ENCODE data around the gene SCLY.
"Not testable (repeated sequence)": the region's sequence is repeated elsewhere in the genome, so short reads cannot be mapped to it uniquely, and the experiment has no call there.

SCLY gene, protein sequence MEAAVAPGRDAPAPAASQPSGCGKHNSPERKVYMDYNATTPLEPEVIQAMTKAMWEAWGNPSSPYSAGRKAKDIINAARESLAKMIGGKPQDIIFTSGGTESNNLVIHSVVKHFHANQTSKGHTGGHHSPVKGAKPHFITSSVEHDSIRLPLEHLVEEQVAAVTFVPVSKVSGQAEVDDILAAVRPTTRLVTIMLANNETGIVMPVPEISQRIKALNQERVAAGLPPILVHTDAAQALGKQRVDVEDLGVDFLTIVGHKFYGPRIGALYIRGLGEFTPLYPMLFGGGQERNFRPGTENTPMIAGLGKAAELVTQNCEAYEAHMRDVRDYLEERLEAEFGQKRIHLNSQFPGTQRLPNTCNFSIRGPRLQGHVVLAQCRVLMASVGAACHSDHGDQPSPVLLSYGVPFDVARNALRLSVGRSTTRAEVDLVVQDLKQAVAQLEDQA

GRCh38 chr2:238060542-238061314 is at the start of gene SCLY:
TSS of gene SCLY (plus strand) at chr2:238061001. CDS start at chr2:238061055, 54 bp downstream.
- DNase-seq = peak; percentile 64

DNA sequence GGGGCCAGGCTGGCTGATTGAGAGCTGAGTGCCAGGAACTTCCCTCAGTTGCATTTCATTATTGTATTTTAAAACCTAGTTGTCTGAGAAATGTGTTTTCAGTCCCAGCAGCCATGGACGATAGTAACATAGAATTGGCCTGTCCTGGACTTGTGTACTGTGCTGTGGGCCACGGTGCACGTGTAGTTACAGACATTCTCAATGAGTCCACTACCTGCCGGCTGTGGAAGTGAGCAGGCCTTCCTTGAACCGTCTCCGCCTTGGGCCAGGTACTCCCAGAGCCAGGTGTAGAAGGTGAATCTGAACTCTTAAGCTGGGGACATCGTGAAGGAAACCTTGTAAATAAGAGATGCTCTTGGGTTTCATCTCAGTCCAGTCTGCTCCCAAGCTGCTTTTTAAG is 47.0 kb upstream of the SCLY start:
- DNase-seq = no peak

DNA sequence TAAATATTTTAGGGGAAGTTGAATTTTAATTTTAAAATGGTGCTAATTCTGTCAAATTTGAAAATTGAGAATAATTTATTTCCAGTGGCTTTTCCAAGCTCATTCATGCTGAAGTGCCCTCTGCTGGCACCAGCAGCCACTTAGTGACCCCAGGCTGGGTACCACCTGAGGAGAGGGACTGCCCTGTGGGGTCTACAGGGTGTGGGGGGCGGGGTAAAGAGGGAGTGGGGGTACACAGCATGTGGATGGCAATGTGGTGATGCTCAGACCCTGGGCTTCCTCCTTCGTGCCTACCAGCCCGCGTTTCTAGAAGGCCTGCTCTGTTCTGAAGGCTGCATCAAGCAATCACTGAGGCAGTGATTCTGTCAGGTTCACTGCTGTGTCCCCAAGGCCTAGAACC is 45.1 kb upstream of the SCLY start:
- DNase-seq = no peak

DNA sequence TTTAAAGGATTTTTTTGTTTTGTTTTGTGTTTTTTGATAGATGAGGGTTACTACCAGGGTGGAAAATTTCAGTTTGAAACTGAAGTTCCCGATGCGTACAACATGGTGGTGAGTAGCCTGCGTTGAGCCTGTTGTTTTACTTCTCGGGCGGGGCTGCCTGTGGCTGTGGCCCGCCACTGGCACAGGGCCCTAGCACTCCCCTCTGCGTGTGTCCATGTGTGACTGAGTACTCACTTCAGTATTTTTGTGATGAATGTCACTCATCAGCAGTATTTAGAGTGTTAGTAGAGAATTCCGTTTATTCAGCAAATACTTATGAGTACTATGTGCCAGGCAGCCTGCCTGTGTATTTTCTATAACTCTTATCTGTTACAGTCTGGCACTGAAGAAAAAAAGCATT is 44.3 kb upstream of the SCLY start:
- DNase-seq = no peak

GRCh38 chr2:238019962-238020361 is 40.8 kb upstream of the SCLY start:
- no peak for DNase-seq

DNA sequence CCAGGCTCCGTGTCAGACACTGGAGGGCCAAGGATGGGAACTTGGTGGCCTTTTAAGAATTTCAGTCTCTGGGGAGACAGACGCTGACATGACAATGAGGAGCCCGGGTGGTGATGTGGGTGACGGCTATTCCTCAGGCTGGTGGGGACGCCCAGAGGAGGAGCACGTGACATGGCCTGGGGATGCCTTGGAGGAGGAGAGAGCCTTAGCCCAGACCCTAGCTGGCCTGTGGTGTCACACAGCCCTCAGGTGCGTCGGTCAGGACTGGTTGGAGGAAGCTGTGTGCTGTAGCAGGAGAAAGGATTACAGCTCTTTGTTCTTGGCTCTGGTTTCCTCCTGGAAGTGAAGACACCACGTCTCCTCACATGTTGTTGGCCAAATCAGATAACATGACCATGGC is 40.0 kb upstream of the SCLY start:
- DNase-seq = no peak

DNA sequence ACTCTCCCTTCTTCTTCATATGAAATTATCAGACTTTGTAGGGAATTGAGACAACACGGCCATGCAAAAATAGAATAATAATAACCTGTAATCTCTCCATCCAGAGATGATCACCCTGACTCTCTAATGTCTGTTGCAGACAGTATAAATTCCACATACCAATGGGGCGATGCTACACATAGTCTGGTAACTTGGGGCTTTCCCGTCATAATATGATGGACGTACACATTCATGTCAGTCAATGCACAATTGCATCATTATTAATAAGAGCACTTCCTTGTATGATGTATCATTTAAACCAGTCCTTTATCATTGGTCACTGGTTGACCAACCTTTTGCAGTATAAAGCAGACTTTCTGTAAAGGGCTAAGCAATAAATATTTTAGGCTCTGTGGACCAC is 39.5 kb upstream of the SCLY start:
- DNase-seq = no peak

GRCh38 chr2:238022594-238023157 is 38.1 kb upstream of the SCLY start:
- no peak for DNase-seq

- no peak for DNase-seq
These were observed 37.2 kb upstream of the SCLY start for GRCh38 chr2:238023608-238024007.

- DNase-seq = no peak
These were observed 35.8 kb upstream of the SCLY start for GRCh38 chr2:238024986-238025385.

- DNase-seq = no peak
These were observed 35.0 kb upstream of the SCLY start for GRCh38 chr2:238025741-238026360.

DNA sequence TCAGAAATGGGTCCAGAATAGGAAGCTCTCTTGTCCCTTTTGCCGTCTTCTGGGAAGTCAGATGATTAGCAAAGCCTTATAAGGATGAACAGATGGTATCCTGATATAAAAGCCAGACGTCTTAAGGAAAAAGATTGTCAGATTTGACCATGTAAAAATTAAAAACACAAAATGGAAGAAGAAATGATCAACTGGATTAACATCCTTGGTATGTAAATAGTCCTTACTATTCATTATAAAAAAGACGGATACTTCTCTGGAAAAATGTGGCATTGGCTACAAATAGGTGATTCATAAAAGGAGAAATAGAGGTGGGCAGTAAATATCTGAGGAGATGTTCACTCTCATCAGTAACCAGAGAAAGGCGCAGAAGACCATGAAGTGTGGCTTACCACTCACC is 33.7 kb upstream of the SCLY start:
- DNase-seq = no peak

GRCh38 chr2:238027591-238028415 is 33.0 kb upstream of the SCLY start:
- no peak for DNase-seq

DNA sequence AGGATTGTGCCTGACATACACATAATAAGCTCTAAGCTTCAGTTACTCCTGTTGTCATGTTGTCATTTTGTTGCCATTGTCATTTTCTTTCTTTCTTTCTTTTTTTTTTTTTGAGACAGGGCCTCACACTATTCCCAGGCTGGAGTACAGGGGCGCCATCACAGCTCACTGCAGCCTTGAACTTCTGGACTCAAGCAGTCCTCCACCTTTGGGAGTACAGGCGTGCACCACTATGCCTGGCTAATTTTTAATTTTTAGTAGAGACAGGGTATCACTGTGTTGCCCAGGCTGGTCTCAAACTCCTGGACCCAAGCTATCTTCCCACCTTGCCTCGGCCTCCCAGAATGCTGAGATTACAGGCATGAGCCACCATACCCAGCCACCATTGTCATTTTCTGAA is 30.9 kb upstream of the SCLY start:
- no peak for DNase-seq

DNA sequence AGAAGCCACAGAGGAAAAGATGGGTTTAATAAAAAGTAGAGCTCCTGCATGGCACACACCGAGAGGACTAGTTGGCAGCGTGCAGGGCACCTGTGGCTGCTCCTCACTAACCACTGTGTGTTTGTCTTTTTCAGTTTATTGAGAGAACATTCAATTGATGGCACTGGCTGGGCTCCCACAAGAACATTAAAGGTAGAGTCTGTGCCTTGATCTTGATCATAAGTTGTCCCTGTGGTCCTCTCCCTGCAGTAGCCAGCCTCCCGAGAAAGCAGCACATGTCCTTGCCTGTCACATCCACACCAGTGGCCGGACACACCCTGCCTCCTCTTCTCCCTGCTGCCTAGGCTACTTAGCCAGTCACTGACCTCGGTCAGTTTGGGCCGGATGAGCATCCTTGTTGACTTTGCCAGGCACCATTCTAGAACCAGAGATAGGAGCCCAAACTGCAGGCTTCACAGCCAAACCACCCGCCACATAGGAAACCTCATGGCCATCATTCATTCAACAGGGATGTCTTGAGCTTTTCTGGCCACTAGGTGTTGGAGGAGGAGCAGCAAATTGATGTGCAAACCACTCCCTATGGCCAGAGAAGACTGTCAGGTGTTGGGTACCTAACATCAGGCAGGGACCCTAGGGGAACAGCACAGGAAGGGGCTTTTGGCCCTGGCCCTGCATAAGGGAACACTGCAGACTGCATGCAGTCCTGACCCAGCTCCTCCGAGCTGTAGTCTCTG is 30.2 kb upstream of the SCLY start:
- DNase-seq = no peak

- DNase-seq = no peak
These were observed 29.1 kb upstream of the SCLY start for GRCh38 chr2:238031751-238032150.

- DNase-seq = no peak
These were observed 28.0 kb upstream of the SCLY start for GRCh38 chr2:238032755-238033337.

GRCh38 chr2:238033991-238034390 is 26.8 kb upstream of the SCLY start:
- DNase-seq = not testable (repeated sequence)

DNA sequence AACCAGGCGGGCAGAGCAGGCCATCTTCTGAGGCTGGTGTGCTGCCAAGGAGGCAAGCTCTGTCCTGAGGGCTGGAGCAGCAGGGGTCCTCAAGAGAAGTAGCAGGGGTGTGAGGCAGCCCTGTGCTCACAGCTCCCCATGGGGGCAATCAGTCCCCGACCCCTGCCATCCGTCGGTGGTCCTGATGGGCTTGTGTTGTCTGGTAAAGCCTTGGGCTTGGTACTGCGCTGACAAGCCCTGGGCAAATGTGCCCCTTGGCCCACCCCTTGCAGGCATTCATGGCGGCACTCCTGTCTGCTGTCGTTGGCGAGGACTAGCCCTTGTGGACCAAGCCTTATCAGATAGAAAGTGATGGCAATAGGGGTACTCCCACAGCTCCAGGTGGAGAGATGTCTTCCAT is 22.6 kb upstream of the SCLY start:
- no peak for DNase-seq

DNA sequence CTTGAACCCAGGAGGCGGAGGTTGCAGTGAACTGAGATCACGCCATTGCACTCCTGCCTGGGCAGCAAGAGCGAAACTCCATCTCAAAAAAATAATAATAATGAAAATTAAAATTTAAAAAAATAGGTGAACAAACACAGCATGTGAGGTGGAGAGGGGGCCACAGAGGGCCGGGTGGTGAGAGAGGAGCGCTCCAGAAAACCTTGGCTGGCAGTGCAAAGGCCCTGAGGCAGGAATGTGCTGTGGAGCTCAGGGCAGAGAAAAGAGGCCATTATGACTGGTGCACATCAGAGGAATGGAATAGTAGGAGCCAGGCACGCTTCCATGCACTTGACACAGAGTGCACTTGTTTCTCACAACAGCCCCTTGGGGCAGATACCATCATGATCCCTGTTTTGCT is 21.6 kb upstream of the SCLY start:
- DNase-seq = no peak

DNA sequence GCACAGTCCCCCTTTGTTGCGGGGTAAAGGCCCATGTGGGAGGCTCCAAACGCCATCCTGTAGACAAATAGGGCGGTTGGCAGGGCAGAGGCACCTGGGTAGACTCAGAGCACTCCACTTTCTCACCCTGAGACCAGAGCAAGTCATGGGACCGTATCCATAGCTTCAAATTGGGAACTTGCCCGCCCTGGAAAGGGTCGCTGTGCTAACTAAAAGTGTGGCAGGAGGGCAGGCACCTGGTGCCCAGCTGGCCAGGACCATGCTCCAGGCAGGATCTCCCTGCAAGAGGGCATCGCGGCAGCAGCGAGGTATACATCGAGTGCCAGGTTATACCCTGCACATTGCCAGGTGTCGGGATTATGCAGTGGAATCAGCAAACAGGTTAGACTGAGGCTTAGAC is 20.8 kb upstream of the SCLY start:
- DNase-seq = no peak

Data from SIG-M5 (cell line).